Activated naive CD8-positive, alpha-beta T cell treated with anti-CD3 and anti-CD28 coated beads, Interleukin-2, amount 50 U/mL, for 24 hours (primary cell): ENCODE results near the gene AFAP1L2.

Experiments
- ATAC-seq: fragments of 150-1000 bp; cut with Tn5 transposase; one replicate; pipeline ENCODE4 v1.10.0; 2021
- DNase-seq: peaks from one replicate; pipeline ENCODE4 v3.0.0; 2021
- H3K27ac Mint-ChIP-seq: one replicate; pipeline ENCODE4 v1.8.0; 2021; ENCODE audit warnings: mild to moderate bottlenecking, mixed read lengths
- H3K27me3 Mint-ChIP-seq: one replicate; pipeline ENCODE4 v1.8.0; 2021; ENCODE audit warnings: mixed read lengths
- H3K36me3 Mint-ChIP-seq: one replicate; pipeline ENCODE4 v1.8.0; 2021; ENCODE audit warnings: low read depth, mixed read lengths
- H3K4me1 Mint-ChIP-seq: one replicate; pipeline ENCODE4 v1.8.0; 2021; ENCODE audit warnings: mixed read lengths
- H3K4me3 Mint-ChIP-seq: one replicate; pipeline ENCODE4 v1.8.0; 2021; ENCODE audit warnings: mild to moderate bottlenecking, moderate library complexity, mixed read lengths
- H3K9me3 Mint-ChIP-seq: one replicate; pipeline ENCODE4 v1.8.0; 2021; ENCODE audit warnings: mixed read lengths

Gene AFAP1L2

GRCh38 chr10:114301951-114302710 lies 102.2 kb downstream of the AFAP1L2 start:
- Mint-ChIP-seq H3K9me3 (no peaks in the 10 kb centered on the region), H3K4me1 (peaks cover 9% of the 10 kb centered on the region), H3K4me3 (no peak overlapping the region), H3K36me3 (no peaks in the 10 kb centered on the region), H3K27ac (no peak overlapping the region), H3K27me3 (peaks cover 2% of the 10 kb centered on the region)
- DNase-seq = no peak
- ATAC-seq = no peak

DNA sequence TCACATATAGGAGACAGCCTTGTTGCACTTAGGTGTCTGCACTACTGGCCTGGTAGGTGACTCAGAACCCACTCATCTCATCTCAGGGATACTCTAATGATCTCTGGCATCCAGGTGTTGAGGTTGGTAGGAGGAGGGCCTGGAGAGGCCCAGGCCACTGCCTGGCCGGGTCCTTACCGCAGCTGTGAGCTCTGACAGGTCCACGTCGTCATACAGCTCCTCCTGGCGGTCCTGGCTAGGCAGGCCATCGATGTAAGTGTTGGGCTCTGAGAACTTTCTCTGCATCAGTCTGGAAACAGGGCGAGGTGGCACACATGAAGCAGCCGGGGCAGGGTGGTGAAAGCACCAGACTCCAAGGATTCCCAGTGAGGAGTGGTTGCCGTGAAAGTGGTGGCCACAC lies 103.1 kb downstream of the AFAP1L2 start:
- no peak overlapping the region for H3K27ac Mint-ChIP-seq
- H3K4me3 Mint-ChIP-seq = no peak overlapping the region
- ATAC-seq (no peak), DNase-seq (no peak)
- peaks cover 9% of the 10 kb centered on the region for H3K4me1 Mint-ChIP-seq
- no peaks in the 10 kb centered on the region for H3K27me3 Mint-ChIP-seq
- peaks cover 8% of the 10 kb centered on the region for H3K36me3 Mint-ChIP-seq
- H3K9me3 Mint-ChIP-seq = peaks cover 4% of the 10 kb centered on the region

DNA sequence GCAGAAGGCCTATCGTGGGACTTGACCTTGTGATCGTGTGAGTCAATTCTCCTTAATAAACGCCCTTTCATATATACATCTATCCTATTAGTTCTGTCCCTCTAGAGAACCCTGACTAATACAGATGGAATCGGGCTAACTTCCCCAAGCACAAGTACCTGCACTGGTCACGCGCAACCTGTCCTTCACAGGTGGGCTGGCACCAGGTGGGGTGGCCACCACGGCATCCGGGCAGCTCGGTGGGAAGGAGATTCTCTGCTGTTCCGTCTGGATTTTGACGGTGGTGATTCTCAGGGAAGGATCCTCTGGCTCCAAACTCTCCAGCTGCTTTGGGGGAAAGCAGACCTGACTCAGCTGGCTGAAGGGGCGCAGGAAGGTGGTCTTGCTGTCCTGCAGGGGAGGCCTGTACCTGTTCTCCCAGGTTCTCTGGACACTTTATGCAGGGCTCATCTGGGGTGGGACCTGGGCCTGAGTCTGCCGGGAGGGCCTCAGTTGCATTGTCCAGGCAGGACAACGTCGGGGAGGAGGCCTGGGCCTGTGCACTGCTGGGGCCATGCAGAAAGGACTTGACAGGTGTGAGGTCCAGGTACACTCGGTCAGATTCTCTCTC lies 104.2 kb downstream of the AFAP1L2 start:
- Mint-ChIP-seq H3K9me3 (peaks cover 14% of the 10 kb centered on the region), H3K4me1 (peaks cover 9% of the 10 kb centered on the region), H3K27me3 (no peaks in the 10 kb centered on the region), H3K27ac (no peak overlapping the region), H3K4me3 (no peak overlapping the region), H3K36me3 (peaks cover 18% of the 10 kb centered on the region)
- no peak for ATAC-seq
- no peak for DNase-seq

DNA sequence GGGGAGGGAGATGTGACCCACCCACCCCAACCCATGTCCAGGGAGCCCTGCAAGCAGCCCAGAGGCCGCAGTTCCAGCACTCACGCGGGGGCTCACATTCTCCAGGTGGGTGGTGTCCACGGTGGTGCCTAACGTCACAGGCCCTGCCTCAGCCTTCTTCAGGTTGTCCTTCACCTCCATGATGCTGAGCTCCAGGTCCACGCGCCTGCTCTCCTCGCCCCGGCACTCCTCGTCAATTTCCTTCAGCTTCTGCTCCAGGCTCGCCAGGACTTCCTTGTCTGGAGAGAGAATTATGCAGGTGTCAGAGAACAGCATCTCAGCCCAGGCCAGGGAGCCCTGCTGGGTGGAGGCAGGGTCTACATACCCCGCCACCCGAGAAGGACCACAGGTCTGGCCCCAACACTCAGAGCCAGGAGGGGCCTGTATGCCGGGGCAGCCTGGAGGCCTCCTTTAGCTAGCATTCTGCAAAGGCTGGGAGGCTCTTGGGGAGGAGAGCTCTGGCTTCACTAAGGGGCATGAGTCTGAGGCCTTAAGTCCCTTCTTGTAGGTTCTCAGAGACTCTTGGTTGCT lies 107.1 kb downstream of the AFAP1L2 start:
- H3K36me3 Mint-ChIP-seq = peaks cover 24% of the 10 kb centered on the region
- peaks cover 22% of the 10 kb centered on the region for H3K9me3 Mint-ChIP-seq
- ATAC-seq (no peak), DNase-seq (no peak)
- no peak overlapping the region for H3K4me3 Mint-ChIP-seq
- no peak overlapping the region for H3K27ac Mint-ChIP-seq
- no peaks in the 10 kb centered on the region for H3K4me1 Mint-ChIP-seq
- H3K27me3 Mint-ChIP-seq = no peaks in the 10 kb centered on the region

DNA sequence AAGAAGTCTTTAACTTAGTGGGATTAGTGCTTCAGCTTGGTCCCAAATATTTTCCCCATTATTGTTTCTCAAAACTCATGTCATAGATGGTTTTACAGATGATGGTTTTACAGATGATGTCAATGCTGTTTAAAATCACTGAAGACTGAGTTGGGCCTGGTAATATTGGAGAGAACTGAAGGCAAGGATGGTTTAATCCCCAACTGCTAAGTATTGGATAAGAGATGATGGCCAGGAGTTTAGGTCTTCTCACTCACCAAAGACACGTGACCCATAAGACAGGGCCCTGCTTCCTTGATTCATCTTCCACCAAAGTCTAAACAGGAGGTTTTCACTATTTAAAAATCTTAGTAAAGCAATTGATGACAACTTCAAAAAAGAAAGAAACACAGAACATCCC lies 108.9 kb downstream of the AFAP1L2 start:
- Mint-ChIP-seq H3K9me3 (peaks cover 22% of the 10 kb centered on the region), H3K27ac (no peak overlapping the region), H3K27me3 (no peaks in the 10 kb centered on the region), H3K4me1 (no peaks in the 10 kb centered on the region), H3K36me3 (peaks cover 24% of the 10 kb centered on the region), H3K4me3 (no peak overlapping the region)
- DNase-seq (no peak), ATAC-seq (no peak)

- Mint-ChIP-seq H3K36me3 (peaks cover 24% of the 10 kb centered on the region), H3K27ac (no peak overlapping the region), H3K4me3 (no peak overlapping the region), H3K27me3 (no peaks in the 10 kb centered on the region), H3K4me1 (no peaks in the 10 kb centered on the region), H3K9me3 (peaks cover 22% of the 10 kb centered on the region)
- no peak for DNase-seq
- ATAC-seq = no peak
These were observed 109.8 kb downstream of the AFAP1L2 start for GRCh38 chr10:114294549-114294948.

DNA sequence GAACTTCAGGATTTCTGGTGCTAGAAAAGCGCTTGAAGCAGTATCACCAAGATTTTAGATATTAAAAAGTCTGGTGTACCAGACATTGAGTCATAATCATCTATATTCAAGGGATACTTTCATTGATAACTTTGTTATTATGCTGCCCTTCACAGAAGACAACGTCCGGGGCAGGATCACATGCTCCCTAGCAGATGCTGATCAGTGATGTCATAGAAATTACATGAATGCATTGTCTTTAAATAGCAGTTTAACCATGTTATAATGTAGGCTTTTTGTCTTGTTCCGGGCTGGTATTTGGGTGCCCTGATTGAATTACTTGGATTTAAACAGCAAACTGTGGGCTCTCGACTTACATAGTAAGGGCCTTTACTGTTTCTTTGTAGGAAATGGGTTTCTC lies 111.2 kb downstream of the AFAP1L2 start:
- Mint-ChIP-seq H3K27me3 (no peaks in the 10 kb centered on the region), H3K27ac (no peak overlapping the region), H3K9me3 (peaks cover 22% of the 10 kb centered on the region), H3K4me3 (no peak overlapping the region), H3K4me1 (no peaks in the 10 kb centered on the region), H3K36me3 (peaks cover 24% of the 10 kb centered on the region)
- ATAC-seq = no peak
- DNase-seq = no peak

DNA sequence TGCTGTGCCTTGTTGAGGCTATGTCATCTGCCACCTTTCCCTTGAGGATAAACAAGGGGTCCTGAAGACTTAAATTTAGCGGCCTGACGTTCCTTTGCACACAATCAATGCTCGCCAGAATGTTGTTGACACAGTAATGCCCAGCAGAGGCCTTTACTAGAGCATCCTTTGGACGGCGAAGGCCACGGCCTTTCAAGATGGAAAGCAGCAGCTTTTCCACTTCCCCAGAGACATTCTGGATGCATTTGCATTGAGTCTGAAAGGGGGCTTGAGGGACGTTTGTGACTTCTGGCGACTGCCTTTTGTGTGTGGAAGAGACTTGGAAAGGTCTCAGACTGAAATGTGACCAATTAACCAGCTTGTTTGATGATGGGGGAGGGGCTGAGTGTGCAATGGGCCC lies 112.8 kb downstream of the AFAP1L2 start:
- no peaks in the 10 kb centered on the region for H3K27me3 Mint-ChIP-seq
- peaks cover 20% of the 10 kb centered on the region for H3K36me3 Mint-ChIP-seq
- H3K4me1 Mint-ChIP-seq = no peaks in the 10 kb centered on the region
- DNase-seq (no peak), ATAC-seq (no peak)
- no peak overlapping the region for H3K4me3 Mint-ChIP-seq
- H3K27ac Mint-ChIP-seq = no peak overlapping the region
- peaks cover 22% of the 10 kb centered on the region for H3K9me3 Mint-ChIP-seq

DNA sequence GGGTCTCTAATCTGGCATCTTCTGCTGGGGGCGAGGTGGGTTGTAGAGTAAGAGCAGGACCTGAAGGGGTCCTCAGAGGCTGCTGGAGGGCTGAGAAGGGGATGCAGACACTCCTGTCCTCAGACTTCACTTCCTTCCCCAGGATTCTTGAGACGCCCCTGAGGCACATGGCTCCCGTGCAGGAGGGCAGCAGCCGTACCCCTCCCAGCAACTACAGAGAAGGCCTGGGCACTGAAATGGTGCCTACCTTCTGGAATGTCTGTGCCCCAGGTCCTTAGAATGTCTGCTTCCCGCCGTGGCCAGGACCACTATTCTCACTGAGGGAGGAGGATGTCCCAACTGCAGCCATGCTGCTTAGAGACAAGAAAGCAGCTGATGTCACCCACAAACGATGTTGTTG lies 113.2 kb downstream of the AFAP1L2 start:
- no peak overlapping the region for H3K4me3 Mint-ChIP-seq
- no peak for DNase-seq
- H3K9me3 Mint-ChIP-seq = peaks cover 18% of the 10 kb centered on the region
- H3K27ac Mint-ChIP-seq = no peak overlapping the region
- no peaks in the 10 kb centered on the region for H3K27me3 Mint-ChIP-seq
- H3K36me3 Mint-ChIP-seq = peaks cover 16% of the 10 kb centered on the region
- no peaks in the 10 kb centered on the region for H3K4me1 Mint-ChIP-seq
- ATAC-seq = no peak

GRCh38 chr10:114290038-114290437 lies 114.3 kb downstream of the AFAP1L2 start:
- no peak for ATAC-seq
- Mint-ChIP-seq H3K27me3 (no peaks in the 10 kb centered on the region), H3K27ac (no peak overlapping the region), H3K9me3 (peaks cover 7% of the 10 kb centered on the region), H3K4me3 (no peak overlapping the region), H3K36me3 (peaks cover 5% of the 10 kb centered on the region), H3K4me1 (no peaks in the 10 kb centered on the region)
- DNase-seq = no peak

- no peak for ATAC-seq
- DNase-seq = no peak
- no peaks in the 10 kb centered on the region for H3K4me1 Mint-ChIP-seq
- H3K36me3 Mint-ChIP-seq = no peaks in the 10 kb centered on the region
- no peak overlapping the region for H3K4me3 Mint-ChIP-seq
- no peaks in the 10 kb centered on the region for H3K9me3 Mint-ChIP-seq
- no peak overlapping the region for H3K27ac Mint-ChIP-seq
- H3K27me3 Mint-ChIP-seq = no peaks in the 10 kb centered on the region
These were observed 115.2 kb downstream of the AFAP1L2 start for GRCh38 chr10:114289096-114289436.

DNA sequence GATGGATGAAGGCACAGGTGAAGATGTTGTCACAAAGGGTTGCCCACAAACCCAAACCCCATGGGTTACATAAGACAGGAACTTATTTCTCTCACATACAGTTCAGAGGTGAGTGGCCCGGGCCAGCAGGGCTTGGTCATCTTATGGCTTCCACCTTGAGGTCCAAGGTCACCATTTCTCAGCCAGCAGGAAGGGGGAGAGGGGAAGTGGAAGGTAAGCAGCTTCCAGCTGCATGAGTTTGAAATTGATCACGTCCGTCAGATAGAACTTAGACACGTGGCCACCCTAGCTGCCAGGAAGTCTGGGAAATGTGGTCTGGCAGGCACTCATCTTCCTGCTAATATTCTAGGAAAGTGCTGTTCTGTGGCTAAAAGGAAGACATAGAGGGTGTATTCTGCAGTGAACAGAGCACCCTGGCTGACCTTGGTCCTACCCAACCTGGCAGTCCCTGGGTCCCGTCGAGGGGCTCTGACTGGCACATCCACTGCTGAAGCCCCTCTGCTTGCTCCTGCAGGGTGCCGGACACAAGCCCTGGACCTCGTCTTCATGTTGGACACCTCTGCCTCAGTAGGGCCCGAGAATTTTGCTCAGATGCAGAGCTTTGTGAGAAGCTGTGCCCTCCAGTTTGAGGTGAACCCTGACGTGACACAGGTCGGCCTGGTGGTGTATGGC lies 115.7 kb downstream of the AFAP1L2 start:
- no peaks in the 10 kb centered on the region for H3K27me3 Mint-ChIP-seq
- H3K4me1 Mint-ChIP-seq = no peaks in the 10 kb centered on the region
- ATAC-seq (no peak), DNase-seq (no peak)
- no peaks in the 10 kb centered on the region for H3K36me3 Mint-ChIP-seq
- H3K27ac Mint-ChIP-seq = no peak overlapping the region
- H3K4me3 Mint-ChIP-seq = no peak overlapping the region
- no peaks in the 10 kb centered on the region for H3K9me3 Mint-ChIP-seq

DNA sequence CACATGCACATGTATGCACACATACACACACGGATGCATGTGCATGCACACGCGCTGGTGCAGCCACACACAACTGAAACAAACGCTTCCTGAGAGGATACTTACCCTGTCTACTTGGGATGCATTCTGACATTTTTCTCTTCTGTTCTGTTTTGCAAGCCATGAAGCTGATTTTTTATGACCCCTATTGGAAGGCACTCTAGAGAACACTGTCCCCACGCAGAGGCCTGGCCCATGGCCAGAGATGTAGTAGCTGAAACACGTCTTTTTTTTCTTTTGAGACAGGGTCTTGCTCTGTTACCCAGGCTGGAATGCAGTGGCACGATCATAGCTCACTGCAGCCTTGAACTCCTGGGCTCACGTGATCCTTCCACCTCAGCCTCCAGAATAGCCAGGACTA lies 117.4 kb downstream of the AFAP1L2 start:
- no peaks in the 10 kb centered on the region for H3K27me3 Mint-ChIP-seq
- no peak overlapping the region for H3K27ac Mint-ChIP-seq
- H3K4me1 Mint-ChIP-seq = no peaks in the 10 kb centered on the region
- no peaks in the 10 kb centered on the region for H3K9me3 Mint-ChIP-seq
- no peak for DNase-seq
- ATAC-seq = no peak
- no peaks in the 10 kb centered on the region for H3K36me3 Mint-ChIP-seq
- H3K4me3 Mint-ChIP-seq = no peak overlapping the region

GRCh38 chr10:114285961-114286441 lies 118.3 kb downstream of the AFAP1L2 start:
- ATAC-seq = no peak

More at GRCh38 chr10:114285961-114286441, 118.3 kb downstream of the AFAP1L2 start:
- no peak for DNase-seq
- Mint-ChIP-seq H3K27me3 (no peaks in the 10 kb centered on the region), H3K9me3 (no peaks in the 10 kb centered on the region), H3K36me3 (no peaks in the 10 kb centered on the region), H3K4me3 (no peak overlapping the region), H3K27ac (no peak overlapping the region), H3K4me1 (no peaks in the 10 kb centered on the region)
